HG03432 (cell line): ENCODE measurements around the gene ANKHD1.
"Not testable (repeated sequence)": the region's sequence is repeated elsewhere in the genome, so short reads cannot be mapped to it uniquely, and the experiment has no call there.

ENCODE experiments used
- ATAC-seq: cut with Tn5 transposase; IDR thresholded peaks from one replicate; pipeline ENCODE4 v1.9.1; 2021; ENCODE audit warnings: mild to moderate bottlenecking, moderate library complexity; ENCODE audit not compliant: unreplicated experiment

The ANKHD1 gene

DNA sequence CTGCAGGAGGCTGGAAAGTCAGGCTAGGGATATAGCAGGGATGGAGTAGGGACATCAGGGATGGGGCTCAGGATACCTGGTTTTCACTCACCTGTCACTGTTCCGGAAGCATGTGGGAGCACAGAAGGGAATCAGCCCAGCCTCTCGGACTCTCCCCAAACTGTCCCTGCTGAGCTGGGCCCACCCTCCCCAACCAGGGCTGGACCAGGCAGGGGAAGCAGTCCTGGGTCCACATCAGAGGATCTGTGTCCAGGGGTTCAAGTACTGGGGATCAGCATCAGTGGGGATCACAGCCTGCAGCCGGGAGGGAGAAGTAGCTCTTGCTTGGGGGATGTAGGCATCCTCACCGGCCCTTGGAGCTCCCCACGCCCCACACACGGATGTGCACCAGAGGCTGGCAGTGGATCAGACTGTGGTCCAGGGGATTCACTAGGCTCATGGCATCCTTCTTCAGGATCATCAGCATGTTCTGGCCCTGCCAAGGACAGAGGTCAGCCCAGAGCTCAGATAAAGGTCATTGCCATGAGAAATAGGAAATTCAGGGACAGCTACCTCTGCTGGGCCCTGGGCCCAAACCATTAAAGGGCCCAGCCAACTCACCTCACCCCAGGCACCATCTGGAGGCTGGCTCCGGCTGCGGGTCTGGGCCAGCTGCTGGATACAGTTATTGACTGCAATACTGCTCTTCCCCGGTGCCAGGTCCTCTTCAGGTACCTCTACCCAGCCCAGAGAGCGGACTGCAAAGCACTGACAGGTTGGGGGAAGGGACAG, 160.3 kb downstream of the ANKHD1 start:
- ATAC-seq, result no peak

- ATAC-seq, result no peak
Measured at GRCh38 chr5:140563596-140563995, 162.0 kb downstream of the ANKHD1 start.

- ATAC-seq, result peak; percentile 89
Measured at GRCh38 chr5:140564196-140565023, 162.8 kb downstream of the ANKHD1 start, which contains the start of the genes APBB3 and SLC35A4. TSS of gene APBB3 (minus strand) at chr5:140564598. CDS start at chr5:140564245, 353 bp downstream. TSS of gene SLC35A4 (plus strand) at chr5:140564828. CDS start at chr5:140567170, 2,342 bp downstream.

DNA sequence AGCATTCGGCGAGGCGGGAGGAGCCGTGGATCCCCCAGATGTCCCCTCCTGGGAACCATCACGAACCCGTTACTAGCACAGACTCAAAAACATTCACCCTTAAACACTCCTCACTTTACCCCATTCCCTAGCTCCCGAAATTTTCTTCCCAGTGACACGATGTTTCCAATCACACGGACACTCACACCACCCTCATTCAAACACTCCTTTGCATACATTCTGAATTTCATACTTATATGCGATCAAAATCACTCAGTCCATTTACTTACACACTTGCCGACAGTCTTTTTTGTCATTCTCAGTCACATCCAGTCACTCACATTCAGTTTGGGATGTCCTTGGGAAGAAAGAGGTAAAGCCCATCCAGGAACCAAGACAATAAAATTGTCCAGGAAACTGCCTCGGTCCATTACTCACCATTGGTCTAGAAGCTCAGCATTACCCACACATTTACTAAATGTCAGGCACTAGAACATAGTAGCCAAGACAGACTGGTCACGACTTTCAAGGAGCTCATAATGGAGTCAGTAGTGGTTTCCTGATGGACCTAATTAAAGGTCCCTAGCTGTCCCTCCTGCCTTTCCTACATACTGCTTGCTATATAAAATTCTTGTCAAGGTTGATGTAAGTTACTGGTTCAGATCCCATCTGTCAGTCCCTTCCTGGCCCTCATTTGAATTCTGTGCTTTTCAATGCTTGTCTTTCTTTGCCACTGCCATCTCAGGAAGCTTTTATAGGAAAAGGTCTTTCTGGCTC, 163.6 kb downstream of the ANKHD1 start:
- no peak for ATAC-seq

GRCh38 chr5:140565780-140566095, 164.1 kb downstream of the ANKHD1 start:
- ATAC-seq, result no peak

DNA sequence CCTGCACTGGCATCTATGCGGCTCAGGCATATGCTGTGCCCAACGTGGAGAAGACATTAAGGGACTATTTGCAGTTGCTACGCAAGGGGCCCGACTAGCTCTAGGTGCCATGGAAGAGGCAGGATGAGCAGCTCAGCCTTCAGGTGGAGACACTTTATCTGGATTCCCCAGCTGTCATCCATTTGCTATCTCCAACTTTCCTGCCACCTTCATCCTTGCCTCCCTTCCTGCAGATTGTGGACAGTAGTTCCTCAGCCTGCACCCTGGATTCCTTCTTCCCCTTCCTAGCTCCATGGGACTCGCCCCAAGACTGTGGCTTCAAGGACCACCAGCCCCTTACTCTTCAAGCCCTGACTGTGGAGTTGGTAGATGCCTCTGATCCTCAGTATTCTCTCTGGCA, 165.0 kb downstream of the ANKHD1 start:
- no peak for ATAC-seq

- ATAC-seq, result no peak
Measured at GRCh38 chr5:140567136-140567818, 165.6 kb downstream of the ANKHD1 start.

GRCh38 chr5:140567871-140568270, 166.2 kb downstream of the ANKHD1 start:
- ATAC-seq, result no peak

DNA sequence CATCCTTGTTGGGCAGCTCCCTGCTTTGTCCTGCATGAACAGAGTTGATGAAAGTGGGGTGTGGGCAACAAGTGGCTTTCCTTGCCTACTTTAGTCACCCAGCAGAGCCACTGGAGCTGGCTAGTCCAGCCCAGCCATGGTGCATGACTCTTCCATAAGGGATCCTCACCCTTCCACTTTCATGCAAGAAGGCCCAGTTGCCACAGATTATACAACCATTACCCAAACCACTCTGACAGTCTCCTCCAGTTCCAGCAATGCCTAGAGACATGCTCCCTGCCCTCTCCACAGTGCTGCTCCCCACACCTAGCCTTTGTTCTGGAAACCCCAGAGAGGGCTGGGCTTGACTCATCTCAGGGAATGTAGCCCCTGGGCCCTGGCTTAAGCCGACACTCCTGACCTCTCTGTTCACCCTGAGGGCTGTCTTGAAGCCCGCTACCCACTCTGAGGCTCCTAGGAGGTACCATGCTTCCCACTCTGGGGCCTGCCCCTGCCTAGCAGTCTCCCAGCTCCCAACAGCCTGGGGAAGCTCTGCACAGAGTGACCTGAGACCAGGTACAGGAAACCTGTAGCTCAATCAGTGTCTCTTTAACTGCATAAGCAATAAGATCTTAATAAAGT, 166.9 kb downstream of the ANKHD1 start:
- ATAC-seq, result no peak

- ATAC-seq, result peak; percentile 23
Measured at GRCh38 chr5:140569197-140569596, 167.6 kb downstream of the ANKHD1 start.

GRCh38 chr5:140570058-140570457, 168.4 kb downstream of the ANKHD1 start:
- ATAC-seq, result no peak

GRCh38 chr5:140570488-140570887, 168.9 kb downstream of the ANKHD1 start:
- no peak for ATAC-seq

GRCh38 chr5:140571105-140571504, 169.5 kb downstream of the ANKHD1 start:
- ATAC-seq, result no peak

DNA sequence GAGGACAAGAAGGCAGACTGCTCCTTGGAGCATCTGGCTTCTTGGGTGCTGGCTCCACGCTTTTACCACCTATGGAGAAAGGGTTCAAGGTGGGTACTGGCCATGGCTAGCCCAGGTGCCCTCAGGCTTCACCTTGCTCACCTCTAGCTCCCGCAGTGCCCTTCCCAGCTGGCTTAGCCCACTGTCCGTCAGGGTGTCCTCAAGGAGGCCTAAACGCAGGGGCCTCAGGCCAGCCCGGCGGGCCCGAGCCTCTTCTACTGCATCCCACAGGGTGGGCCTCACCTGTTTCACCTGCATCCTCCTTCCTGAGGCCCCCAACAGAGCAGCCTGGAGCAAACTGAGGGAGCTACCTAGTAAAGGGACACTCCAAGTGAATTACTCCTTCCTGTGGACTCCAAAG, 172.1 kb downstream of the ANKHD1 start:
- no peak for ATAC-seq

DNA sequence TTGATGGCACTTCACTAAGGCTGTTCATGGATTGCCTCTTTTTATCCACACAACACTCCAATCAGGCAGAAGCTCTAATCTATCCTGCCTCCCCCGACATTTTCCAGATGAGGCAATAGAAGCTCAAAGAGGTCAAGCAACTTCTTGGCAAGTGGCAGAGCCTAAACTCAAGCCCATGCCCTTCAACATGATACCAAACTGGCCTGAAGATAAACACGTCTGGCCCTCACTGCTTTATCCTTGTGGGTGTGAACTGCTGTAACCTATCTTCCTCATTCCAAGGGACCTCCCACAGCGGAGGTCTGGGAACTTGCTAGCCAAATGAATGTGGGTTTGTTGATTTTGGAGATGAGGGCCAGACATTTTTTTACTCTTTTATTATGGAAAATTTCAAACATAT, 172.5 kb downstream of the ANKHD1 start:
- no peak for ATAC-seq

- ATAC-seq, result no peak
Measured at GRCh38 chr5:140575309-140575708, 173.7 kb downstream of the ANKHD1 start.

DNA sequence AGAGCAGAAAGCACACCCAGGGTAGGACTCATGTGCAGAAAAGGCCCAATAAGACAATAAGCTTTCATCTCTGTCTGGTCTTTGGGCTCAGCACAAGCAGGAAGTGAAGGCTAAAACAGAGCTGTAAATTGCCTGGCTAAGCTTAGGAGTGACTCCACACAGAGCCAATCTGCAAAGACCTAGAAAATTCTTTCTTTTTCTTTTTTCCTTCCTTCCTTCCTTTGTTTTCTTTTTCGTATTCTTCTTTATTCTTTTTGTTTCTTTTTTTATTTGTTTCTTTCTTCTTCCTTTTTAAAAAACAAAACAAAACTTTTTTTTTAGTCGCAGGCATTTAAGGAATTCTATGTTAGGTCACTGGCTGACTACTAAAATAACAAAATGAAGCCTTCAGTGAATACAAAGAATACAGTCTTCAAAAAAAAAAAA, 175.2 kb downstream of the ANKHD1 start:
- ATAC-seq, result no peak

- ATAC-seq, result not testable (repeated sequence)
Measured at GRCh38 chr5:140579188-140579747, 177.6 kb downstream of the ANKHD1 start.

GRCh38 chr5:140587495-140587894, 185.9 kb downstream of the ANKHD1 start:
- ATAC-seq, result no peak
